ENCODE results near the gene THOP1.
A peak's percentile ranks its signal among the peaks of the same experiment; 100 is the strongest.

The THOP1 gene

GRCh38 chr19:2785244-2785997 is at the start of gene THOP1:
TSS of gene THOP1 (plus strand) at chr19:2785503. CDS start at chr19:2785663, 160 bp downstream.
- peak within 1 kb of the TSS; percentile 87 for H3K9ac ChIP-seq (ENCODE audit: low read depth, low read length)
- H3K4me1 ChIP-seq (ENCODE audit: insufficient read depth, low read length): no peaks in the 10 kb centered on the region; the same call in 1 of the 2 replicates
- no peaks in the 10 kb centered on the region for H3K9me3 ChIP-seq (ENCODE audit: control insufficient read depth, insufficient read depth, low read length)
- peaks cover 3% of the 10 kb centered on the region; the same call in 1 of the 2 replicates for H3K36me3 ChIP-seq (ENCODE audit: insufficient read depth, low read length)

- no peaks in the 10 kb centered on the region for H3K4me1 ChIP-seq (ENCODE audit: insufficient read depth, low read length)
- no peak overlapping the region for H3K9ac ChIP-seq (ENCODE audit: low read depth, low read length)
- H3K9me3 ChIP-seq (ENCODE audit: control insufficient read depth, insufficient read depth, low read length): no peaks in the 10 kb centered on the region; the same call in 1 of the 2 replicates
- no peaks in the 10 kb centered on the region for H3K36me3 ChIP-seq (ENCODE audit: insufficient read depth, low read length)
Measured at GRCh38 chr19:2736550-2737190, 48.6 kb upstream of the THOP1 start.

GRCh38 chr19:2739602-2740313 is 45.5 kb upstream of the THOP1 start, which contains the start of gene SLC39A3:
TSS of gene SLC39A3 (minus strand) at chr19:2740017. CDS start at chr19:2737257, 2,760 bp downstream.
- H3K9me3 ChIP-seq (ENCODE audit: control insufficient read depth, insufficient read depth, low read length): no peaks in the 10 kb centered on the region; the same call in 1 of the 2 replicates
- H3K4me1 ChIP-seq (ENCODE audit: insufficient read depth, low read length): no peaks in the 10 kb centered on the region
- H3K9ac ChIP-seq (ENCODE audit: low read depth, low read length): peak within 1 kb of the TSS; percentile 88; the same call in 1 of the 2 replicates
- no peaks in the 10 kb centered on the region for H3K36me3 ChIP-seq (ENCODE audit: insufficient read depth, low read length)

- no peak overlapping the region; the same call in 1 of the 2 replicates for H3K9ac ChIP-seq (ENCODE audit: low read depth, low read length)
- no peaks in the 10 kb centered on the region for H3K36me3 ChIP-seq (ENCODE audit: insufficient read depth, low read length)
- no peaks in the 10 kb centered on the region; the same call in 1 of the 2 replicates for H3K9me3 ChIP-seq (ENCODE audit: control insufficient read depth, insufficient read depth, low read length)
- H3K4me1 ChIP-seq (ENCODE audit: insufficient read depth, low read length): no peaks in the 10 kb centered on the region
Measured at GRCh38 chr19:2740314-2740656, 45.0 kb upstream of the THOP1 start.

GRCh38 chr19:2743099-2743498 is 42.2 kb upstream of the THOP1 start:
- H3K4me1 ChIP-seq (ENCODE audit: insufficient read depth, low read length): no peaks in the 10 kb centered on the region
- H3K9me3 ChIP-seq (ENCODE audit: control insufficient read depth, insufficient read depth, low read length): no peaks in the 10 kb centered on the region
- no peaks in the 10 kb centered on the region for H3K36me3 ChIP-seq (ENCODE audit: insufficient read depth, low read length)
- H3K9ac ChIP-seq (ENCODE audit: low read depth, low read length): no peak overlapping the region

GRCh38 chr19:2744113-2744512 is 41.2 kb upstream of the THOP1 start:
- no peaks in the 10 kb centered on the region for H3K4me1 ChIP-seq (ENCODE audit: insufficient read depth, low read length)
- H3K9me3 ChIP-seq (ENCODE audit: control insufficient read depth, insufficient read depth, low read length): no peaks in the 10 kb centered on the region
- no peaks in the 10 kb centered on the region for H3K36me3 ChIP-seq (ENCODE audit: insufficient read depth, low read length)
- H3K9ac ChIP-seq (ENCODE audit: low read depth, low read length): no peak overlapping the region

- Histone ChIP-seq H3K4me1 (ENCODE audit: insufficient read depth, low read length) (no peaks in the 10 kb centered on the region), H3K9me3 (ENCODE audit: control insufficient read depth, insufficient read depth, low read length) (no peaks in the 10 kb centered on the region), H3K9ac (ENCODE audit: low read depth, low read length) (no peak overlapping the region), H3K36me3 (ENCODE audit: insufficient read depth, low read length) (no peaks in the 10 kb centered on the region)
Measured at GRCh38 chr19:2747349-2747748, 38.0 kb upstream of the THOP1 start.

- H3K9me3 ChIP-seq (ENCODE audit: control insufficient read depth, insufficient read depth, low read length): no peaks in the 10 kb centered on the region
- H3K4me1 ChIP-seq (ENCODE audit: insufficient read depth, low read length): no peaks in the 10 kb centered on the region
- no peak overlapping the region for H3K9ac ChIP-seq (ENCODE audit: low read depth, low read length)
- H3K36me3 ChIP-seq (ENCODE audit: insufficient read depth, low read length): peaks cover 8% of the 10 kb centered on the region
Measured at GRCh38 chr19:2750808-2751437, 34.4 kb upstream of the THOP1 start.

GRCh38 chr19:2751438-2751830 is 33.9 kb upstream of the THOP1 start:
- Histone ChIP-seq H3K4me1 (ENCODE audit: insufficient read depth, low read length) (no peaks in the 10 kb centered on the region), H3K36me3 (ENCODE audit: insufficient read depth, low read length) (peaks cover 10% of the 10 kb centered on the region), H3K9ac (ENCODE audit: low read depth, low read length) (no peak overlapping the region), H3K9me3 (ENCODE audit: control insufficient read depth, insufficient read depth, low read length) (no peaks in the 10 kb centered on the region)

- Histone ChIP-seq H3K9me3 (ENCODE audit: control insufficient read depth, insufficient read depth, low read length) (no peaks in the 10 kb centered on the region), H3K4me1 (ENCODE audit: insufficient read depth, low read length) (no peaks in the 10 kb centered on the region), H3K9ac (ENCODE audit: low read depth, low read length) (no peak overlapping the region), H3K36me3 (ENCODE audit: insufficient read depth, low read length) (peaks cover 15% of the 10 kb centered on the region)
Measured at GRCh38 chr19:2754659-2755447, 30.4 kb upstream of the THOP1 start.

GRCh38 chr19:2755448-2755705 is 29.9 kb upstream of the THOP1 start:
- H3K36me3 ChIP-seq (ENCODE audit: insufficient read depth, low read length): peaks cover 15% of the 10 kb centered on the region

GRCh38 chr19:2755811-2756210 is 29.5 kb upstream of the THOP1 start:
- H3K9ac ChIP-seq (ENCODE audit: low read depth, low read length): no peak overlapping the region
- no peaks in the 10 kb centered on the region for H3K9me3 ChIP-seq (ENCODE audit: control insufficient read depth, insufficient read depth, low read length)
- H3K36me3 ChIP-seq (ENCODE audit: insufficient read depth, low read length): peaks cover 15% of the 10 kb centered on the region
- H3K4me1 ChIP-seq (ENCODE audit: insufficient read depth, low read length): no peaks in the 10 kb centered on the region

More at GRCh38 chr19:2755448-2755705, 29.9 kb upstream of the THOP1 start:
- Histone ChIP-seq H3K4me1 (ENCODE audit: insufficient read depth, low read length) (no peaks in the 10 kb centered on the region), H3K9me3 (ENCODE audit: control insufficient read depth, insufficient read depth, low read length) (no peaks in the 10 kb centered on the region), H3K9ac (ENCODE audit: low read depth, low read length) (no peak overlapping the region)

- H3K9ac ChIP-seq (ENCODE audit: low read depth, low read length): no peak overlapping the region
- no peaks in the 10 kb centered on the region for H3K9me3 ChIP-seq (ENCODE audit: control insufficient read depth, insufficient read depth, low read length)
- H3K36me3 ChIP-seq (ENCODE audit: insufficient read depth, low read length): peaks cover 15% of the 10 kb centered on the region
- H3K4me1 ChIP-seq (ENCODE audit: insufficient read depth, low read length): no peaks in the 10 kb centered on the region
Measured at GRCh38 chr19:2756477-2756876, 28.8 kb upstream of the THOP1 start.
